22Rv1 (cell line): ENCODE measurements around the gene ARMC12.

ENCODE experiments used
- ZFX ChIP-seq: fragments of 450-650 bp; IDR thresholded peaks from 2 replicates; pipeline ENCODE4 v1.6.1; 2017; ENCODE audit warnings: antibody characterized with exemption, borderline replicate concordance
- TF ChIP-seq, protein P1 (sequence below): fragments of 450-650 bp; IDR thresholded peaks from 2 replicates; pipeline ENCODE4 v1.5.1; 2017; ENCODE audit warnings: mild to moderate bottlenecking

DNA sequence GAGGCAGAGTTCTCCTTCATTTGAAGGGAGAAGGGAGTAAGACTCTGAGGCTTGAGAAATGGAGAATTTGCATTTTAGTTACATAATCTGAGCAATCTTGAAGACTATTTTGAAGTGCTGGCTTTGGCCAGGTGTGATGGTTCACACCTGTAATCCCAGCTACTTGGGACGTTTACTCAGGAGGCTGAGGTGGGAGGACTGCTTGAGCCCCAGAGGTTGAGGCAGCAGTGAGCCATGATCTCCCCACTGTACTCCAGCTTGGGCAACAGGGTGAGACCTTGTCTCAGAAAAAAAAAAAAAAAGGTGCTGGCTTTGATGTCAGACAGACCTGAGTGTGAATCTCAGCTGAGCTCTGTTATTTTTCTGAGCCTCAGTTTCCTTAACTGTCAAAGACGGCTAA, 12.4 kb upstream of the ARMC12 start:
- TF ChIP-seq, protein P1, sequence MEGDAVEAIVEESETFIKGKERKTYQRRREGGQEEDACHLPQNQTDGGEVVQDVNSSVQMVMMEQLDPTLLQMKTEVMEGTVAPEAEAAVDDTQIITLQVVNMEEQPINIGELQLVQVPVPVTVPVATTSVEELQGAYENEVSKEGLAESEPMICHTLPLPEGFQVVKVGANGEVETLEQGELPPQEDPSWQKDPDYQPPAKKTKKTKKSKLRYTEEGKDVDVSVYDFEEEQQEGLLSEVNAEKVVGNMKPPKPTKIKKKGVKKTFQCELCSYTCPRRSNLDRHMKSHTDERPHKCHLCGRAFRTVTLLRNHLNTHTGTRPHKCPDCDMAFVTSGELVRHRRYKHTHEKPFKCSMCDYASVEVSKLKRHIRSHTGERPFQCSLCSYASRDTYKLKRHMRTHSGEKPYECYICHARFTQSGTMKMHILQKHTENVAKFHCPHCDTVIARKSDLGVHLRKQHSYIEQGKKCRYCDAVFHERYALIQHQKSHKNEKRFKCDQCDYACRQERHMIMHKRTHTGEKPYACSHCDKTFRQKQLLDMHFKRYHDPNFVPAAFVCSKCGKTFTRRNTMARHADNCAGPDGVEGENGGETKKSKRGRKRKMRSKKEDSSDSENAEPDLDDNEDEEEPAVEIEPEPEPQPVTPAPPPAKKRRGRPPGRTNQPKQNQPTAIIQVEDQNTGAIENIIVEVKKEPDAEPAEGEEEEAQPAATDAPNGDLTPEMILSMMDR, result no peak
- no peak for TF ChIP-seq ZFX
